HCT116 (cell line): ENCODE results near the gene XYLT1. TPM values are rescaled to one million over a fixed set of nuclear protein-coding genes. Genes with fewer than 3 reads are reported as not detected.

Experiments used
- ATAC-seq: fragments of 200-7000 bp; cut with Tn5 transposase; 2 replicates; pipeline ENCODE4 v1.9.1; 2020; ENCODE audit warnings: mild to moderate bottlenecking, moderate library complexity
- BruUV-seq: library from RNA; stranded (reverse); fragments of 400-500 nt; replicated peaks from 2 replicates; lab custom pipeline; 2021; lab: Mats Ljungman, UMichigan
- CTCF ChIA-PET: fragments of 300-600 bp; sonication (Branson Sonifier 250); formaldehyde crosslinking; loops from one replicate; lab custom pipeline; 2021; ENCODE audit warnings: antibody characterized with exemption; lab: Charles Lee
- POLR2A ChIA-PET: fragments of 300-600, 350-600 bp; sonication (Branson Sonifier 250); formaldehyde crosslinking; loops from one replicate; lab custom pipeline; 2021; ENCODE audit warnings: antibody characterized with exemption; lab: Charles Lee
- RAD21 ChIA-PET, 2 experiments: fragments of 300-600 bp; sonication (Branson Sonifier 250); formaldehyde crosslinking; loops; one replicate each; lab custom pipeline; 2023; ENCODE audit warnings: low total read pairs in 2 of 2; ENCODE audit not compliant: uncharacterized antibody in 2 of 2, unreplicated experiment in 2 of 2, low non-redundant PET in 1 of 2; lab: Charles Lee
- DNase-seq: peaks from one replicate; pipeline ENCODE4 v3.0.0-alpha.2; 2010; ENCODE audit warnings: low read depth, low spot score
- H2AFZ ChIP-seq: fragments of 200-600 bp; shearing (Covaris generic), sonication (generic); 2 replicates; pipeline ENCODE4 v1.6.1; 2017; ENCODE audit warnings: low read depth, mixed run types, mixed read lengths, antibody characterized with exemption, low read length; ENCODE audit not compliant: poor library complexity, severe bottlenecking
- H3K27ac ChIP-seq: 2 replicates; pipeline ENCODE4 v1.5.1; 2012; ENCODE audit warnings: low read depth, low read length
- H3K27me3 ChIP-seq: fragments of 200-600 bp; sonication (generic); 2 replicates; pipeline ENCODE4 v1.6.1; 2016; ENCODE audit warnings: mixed run types, low read length, mixed read lengths; ENCODE audit not compliant: insufficient read depth
- H3K36me3 ChIP-seq, 2 experiments: fragments of 200-500 bp in 1 of 2; fragments of 200-600 bp in 1 of 2; sonication (Bioruptor generic) in 1 of 2; sonication (generic) in 1 of 2; 2 replicates each; pipeline versions ENCODE4 v1.5.1 to v1.6.1; 2014 to 2016; ENCODE audit warnings: low read length in 2 of 2, inconsistent platforms in 1 of 2, mixed read lengths in 1 of 2, mixed run types in 1 of 2; ENCODE audit not compliant: insufficient read depth in 2 of 2, control insufficient read depth in 1 of 2
- H3K4me1 ChIP-seq, 2 experiments: fragments of 200-600 bp in 1 of 2; sonication (generic) in 1 of 2; 2 replicates each; pipeline versions ENCODE4 v1.5.1 to v1.6.1; 2012 to 2017; ENCODE audit warnings: low read length in 2 of 2, inconsistent platforms in 1 of 2, mild to moderate bottlenecking in 1 of 2, mixed read lengths in 1 of 2, mixed run types in 1 of 2, moderate library complexity in 1 of 2; ENCODE audit not compliant: insufficient read depth in 2 of 2, control insufficient read depth in 1 of 2
- H3K4me2 ChIP-seq: fragments of 200-600 bp; sonication (generic); 2 replicates; pipeline ENCODE4 v1.6.1; 2017; ENCODE audit warnings: mixed run types, low read length, mixed read lengths
- H3K4me3 ChIP-seq, 2 experiments: fragments of 200-600 bp in 1 of 2; sonication (generic) in 1 of 2; replicated peaks in 1 of 2; 2 replicates each; pipeline ENCODE4 v1.5.1; 2011 to 2016; ENCODE audit warnings: low read length in 2 of 2, control low read depth in 1 of 2, low read depth in 1 of 2, mild to moderate bottlenecking in 1 of 2, mixed read lengths in 1 of 2, mixed run types in 1 of 2
- H3K79me2 ChIP-seq: fragments of 200-600 bp; sonication (generic); 2 replicates; pipeline ENCODE4 v1.6.1; 2017; ENCODE audit warnings: mild to moderate bottlenecking, mixed run types, low read length, moderate library complexity, mixed read lengths; ENCODE audit not compliant: insufficient read depth
- H3K9ac ChIP-seq: fragments of 200-600 bp; sonication (generic); 2 replicates; pipeline ENCODE4 v1.6.1; 2016; ENCODE audit warnings: low read length, mixed read lengths
- H3K9me2 ChIP-seq: fragments of 200-600 bp; sonication (generic), shearing (Covaris generic); 2 replicates; pipeline ENCODE4 v1.6.1; 2017; ENCODE audit warnings: mixed run types, mild to moderate bottlenecking, moderate library complexity; ENCODE audit not compliant: insufficient read depth
- H3K9me3 ChIP-seq, 2 experiments: fragments of 200-500 bp in 1 of 2; fragments of 200-600 bp in 1 of 2; sonication (Bioruptor generic) in 1 of 2; sonication (generic) in 1 of 2; 2 replicates each; pipeline ENCODE4 v1.6.1; 2014 to 2017; ENCODE audit warnings: low read length in 2 of 2, mixed read lengths in 2 of 2, inconsistent platforms in 1 of 2, low read depth in 1 of 2, mild to moderate bottlenecking in 1 of 2, mixed run types in 1 of 2, moderate library complexity in 1 of 2; ENCODE audit not compliant: control insufficient read depth in 1 of 2, insufficient read depth in 1 of 2
- H4K20me1 ChIP-seq: fragments of 200-600 bp; sonication (generic), shearing (Covaris generic); 2 replicates; pipeline ENCODE4 v1.6.1; 2017; ENCODE audit warnings: mixed run types, mild to moderate bottlenecking, moderate library complexity; ENCODE audit not compliant: insufficient read depth
- ATF3 ChIP-seq: IDR thresholded peaks from 2 replicates; pipeline ENCODE4 v1.6.1; 2012
- CBX3 ChIP-seq: IDR thresholded peaks from 2 replicates; pipeline ENCODE4 v1.6.1; 2012; ENCODE audit warnings: low read depth
- CEBPB ChIP-seq: IDR thresholded peaks from 2 replicates; pipeline ENCODE4 v1.6.1; 2012; ENCODE audit warnings: low read depth
- EGR1 ChIP-seq: IDR thresholded peaks from 2 replicates; pipeline ENCODE4 v1.6.1; 2012; ENCODE audit warnings: low read depth
- ELF1 ChIP-seq: IDR thresholded peaks from 2 replicates; pipeline ENCODE4 v1.6.1; 2012; ENCODE audit warnings: low read depth, borderline replicate concordance
- EZH2 ChIP-seq: fragments of 200-600 bp; sonication (generic); IDR thresholded peaks from 2 replicates; pipeline ENCODE4 v1.6.1; 2017; ENCODE audit warnings: antibody characterized with exemption, mixed run types
- EZH2phosphoT487 ChIP-seq: fragments of 200-600 bp; IDR thresholded peaks from 2 replicates; pipeline ENCODE4 v1.6.1; 2018; ENCODE audit warnings: antibody characterized with exemption, borderline replicate concordance
- JUND ChIP-seq: IDR thresholded peaks from 2 replicates; pipeline ENCODE4 v1.6.1; 2012
- MAX ChIP-seq: IDR thresholded peaks from 2 replicates; pipeline ENCODE4 v1.6.1; 2012
- POLR2A ChIP-seq: IDR thresholded peaks from 2 replicates; pipeline ENCODE4 v1.7.0; 2011; ENCODE audit warnings: borderline replicate concordance; ENCODE audit not compliant: insufficient read depth, insufficient read length; ENCODE audit errors: extremely low read depth
- RAD21 ChIP-seq: IDR thresholded peaks from 2 replicates; pipeline ENCODE4 v1.6.1; 2012; ENCODE audit warnings: low read depth, mild to moderate bottlenecking
- REST ChIP-seq: IDR thresholded peaks from 2 replicates; pipeline ENCODE4 v1.6.1; 2012; ENCODE audit warnings: low read depth
- SIN3A ChIP-seq: IDR thresholded peaks from 2 replicates; pipeline ENCODE4 v1.6.1; 2012; ENCODE audit warnings: low read depth
- SP1 ChIP-seq: IDR thresholded peaks from 2 replicates; pipeline ENCODE4 v1.6.1; 2012; ENCODE audit warnings: low read depth
- SRF ChIP-seq: IDR thresholded peaks from 2 replicates; pipeline ENCODE4 v1.6.1; 2012; ENCODE audit warnings: low read depth
- TCF7L2 ChIP-seq: IDR thresholded peaks from 2 replicates; pipeline ENCODE4 v1.7.0; 2011; ENCODE audit warnings: borderline replicate concordance, inconsistent platforms; ENCODE audit not compliant: insufficient read depth, insufficient read length; ENCODE audit errors: extremely low read depth
- YY1 ChIP-seq: IDR thresholded peaks from 2 replicates; pipeline ENCODE4 v1.6.1; 2011; ENCODE audit warnings: low read length, low read depth, moderate library complexity, mild to moderate bottlenecking; ENCODE audit not compliant: insufficient replicate concordance; ENCODE audit errors: extremely low read depth
- ZBTB33 ChIP-seq: IDR thresholded peaks from 2 replicates; pipeline ENCODE4 v1.6.1; 2011; ENCODE audit warnings: mild to moderate bottlenecking, low read length, moderate library complexity; ENCODE audit not compliant: insufficient replicate concordance; ENCODE audit errors: extremely low read depth
- ZNF274 ChIP-seq: fragments of 200-500 bp; sonication (Bioruptor generic); IDR thresholded peaks from 2 replicates; pipeline ENCODE4 v1.6.1; 2014; ENCODE audit warnings: mild to moderate bottlenecking, low read depth, low read length, inconsistent platforms
- intact Hi-C: fragments of 100-400 bp; cut with micrococcal nuclease; formaldehyde crosslinking; loops from 2 replicates; pipeline ENCODE4 v1.10.0; 2022
- total RNA-seq: library from RNA; stranded (reverse); gene quantifications from one replicate; pipeline ENCODE4 v1.2.1, GENCODE V29; 2021; ENCODE audit not compliant: unreplicated experiment

The XYLT1 gene
- total RNA-seq, 1 experiment from 2014 or later, result 4.5 TPM

GRCh38 chr16:17304491-17305119 lies 166.2 kb downstream of the XYLT1 start:
- peak; percentile 22 for DNase-seq
- no peak overlapping the region for H3K27ac ChIP-seq
- no TSS peak for BruUV-seq
- TF ChIP-seq CBX3 (peak; percentile 44; the same call in 1 of the 2 replicates), ZNF274 (no peak), YY1 (no peak), MAX (peak; percentile 54; the same call in 1 of the 2 replicates), RAD21 (peak; percentile 12; the same call in 1 of the 2 replicates), EZH2phosphoT487 (no peak), EGR1 (no peak), CEBPB (peak; percentile 30; the same call in 1 of the 2 replicates), REST (no peak), ZBTB33 (no peak), SIN3A (0 out of 2 replicates have a peak, but pooled peaks have one; percentile 34), SRF (no peak), POLR2A (no peak), ATF3 (no peak), JUND (no peak), ELF1 (no peak), SP1 (peak; percentile 50), EZH2 (no peak), TCF7L2 (no peak)

More at GRCh38 chr16:17304491-17305119, 166.2 kb downstream of the XYLT1 start:
- CTCF ChIA-PET, result no interaction called here
- RAD21 ChIA-PET, result no interaction called here
- Histone ChIP-seq H3K9ac (no peak overlapping the region), H3K4me2 (peak overlapping the region; percentile 29), H4K20me1 (no peaks in the 10 kb centered on the region), H3K4me1 (peaks cover 21 to 31% of the 10 kb centered on the region in 2 experiments; a peak in 3 of 4 replicates), H3K9me2 (no peaks in the 10 kb centered on the region), H3K36me3 (no peaks in the 10 kb centered on the region), H2AFZ (no peak overlapping the region), H3K27me3 (peaks cover 2% of the 10 kb centered on the region; the same call in 1 of the 2 replicates), H3K9me3 (no peaks in the 10 kb centered on the region), H3K4me3 (no peak overlapping the region), H3K79me2 (no peaks in the 10 kb centered on the region)
- intact Hi-C loops, result no loop called here
- POLR2A ChIA-PET, result no interaction called here
- peak; percentile 54; the same call in 1 of the 2 replicates for ATAC-seq
